RWPE1 (cell line): ENCODE measurements around the gene TCP10L.

Experiments used
- CTCF ChIA-PET: fragments of 350-600 bp; sonication (Branson Sonifier 250); formaldehyde crosslinking; extraction: SDS; loops from one replicate; lab custom pipeline; 2021; lab: Yijun Ruan, JAX
- POLR2A ChIA-PET: fragments of 400-600 bp; formaldehyde crosslinking; extraction: SDS; loops from one replicate; lab custom pipeline; 2020; ENCODE audit warnings: antibody characterized with exemption; ENCODE audit not compliant: low non-redundant PET; lab: Yijun Ruan, JAX
- DNase-seq: peaks from one replicate; pipeline ENCODE4 v3.0.0; 2012; ENCODE audit warnings: low spot score
- H3K27ac ChIP-seq: fragments of 450-650 bp; 2 replicates; pipeline ENCODE4 v1.5.1; 2017
- CTCF ChIP-seq: fragments of 450-650 bp; conservative IDR thresholded peaks from 2 replicates; pipeline ENCODE4 v1.5.1; 2017; ENCODE audit warnings: low read depth, mild to moderate bottlenecking

TCP10L gene

GRCh38 chr21:32560896-32561295 lies 24.4 kb downstream of the TCP10L start:
- DNase-seq, result no peak
- CTCF ChIA-PET, result interaction anchor here (0.6 to 0.7 kb wide), 2 partner anchors 22 to 156 kb away, joined by 4 read pairs; no protein-coding TSS in a partner anchor

DNA sequence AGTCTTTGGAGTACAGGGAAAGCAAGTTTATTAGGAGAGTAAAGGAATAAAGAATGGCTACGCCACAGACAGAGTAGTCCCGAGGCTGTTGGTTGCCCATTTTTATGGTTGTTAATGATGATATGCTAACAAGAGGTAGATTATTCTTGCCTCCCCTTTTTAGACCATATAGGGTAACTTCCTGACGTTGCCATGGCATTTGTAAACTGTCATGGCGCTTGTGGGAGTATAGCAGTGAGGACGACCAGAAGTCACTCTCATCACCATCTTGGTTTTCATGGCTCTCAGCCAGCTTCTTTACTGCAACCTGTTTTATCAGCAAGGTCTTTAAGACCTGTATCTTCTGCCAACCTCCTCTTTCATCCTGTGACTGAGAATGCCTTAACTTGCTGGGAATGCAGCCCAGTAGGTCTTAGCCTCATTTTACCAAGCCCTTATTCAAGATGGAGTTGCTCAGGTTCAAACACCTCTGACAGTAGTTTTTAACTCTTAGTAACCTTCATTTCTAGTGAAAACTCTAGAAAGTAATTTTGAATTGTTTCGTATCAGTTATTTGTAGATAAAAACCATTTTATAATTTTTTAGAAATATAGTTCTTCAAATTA lies 26.2 kb downstream of the TCP10L start:
- ChIA-PET POLR2A (no interaction called here), CTCF (interaction anchor here (0.8 to 1.0 kb wide), 2 partner anchors 10 to 20 kb away, joined by 3 to 4 read pairs; no protein-coding TSS in a partner anchor)

More at GRCh38 chr21:32560896-32561295, 24.4 kb downstream of the TCP10L start:
- POLR2A ChIA-PET, result no interaction called here
- no peak overlapping the region for H3K27ac ChIP-seq
- TF ChIP-seq CTCF, result no peak

DNA sequence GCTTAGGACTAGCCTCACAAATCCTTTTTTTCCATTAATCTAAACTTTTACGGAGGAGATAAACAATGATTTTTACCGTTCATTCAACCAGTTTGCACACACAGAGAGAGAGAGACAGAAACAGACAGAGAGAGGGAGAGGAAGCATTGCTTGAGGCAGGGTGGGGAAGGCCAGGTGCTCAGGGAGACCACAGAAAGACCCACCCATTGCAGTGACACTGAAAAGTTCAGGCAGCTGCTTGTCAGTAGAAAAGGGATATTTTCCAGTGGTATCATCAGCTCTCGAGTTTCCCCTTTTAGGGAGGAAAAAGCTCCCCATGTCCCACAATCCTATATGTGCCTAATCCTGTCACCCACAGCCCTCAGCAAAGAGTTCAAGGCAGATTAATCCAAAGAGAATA lies 27.2 kb downstream of the TCP10L start:
- no peak overlapping the region for H3K27ac ChIP-seq
- TF ChIP-seq CTCF, result no peak
- no peak for DNase-seq
- CTCF ChIA-PET, result interaction anchor here (0.6 kb wide), 1 partner anchor 35 kb away, joined by 3 read pairs; no protein-coding TSS in a partner anchor
- POLR2A ChIA-PET, result no interaction called here

More for the DNA sequence above, 26.2 kb downstream of the TCP10L start:
- no peak for TF ChIP-seq CTCF
- H3K27ac ChIP-seq, result no peak overlapping the region
- no peak for DNase-seq

DNA sequence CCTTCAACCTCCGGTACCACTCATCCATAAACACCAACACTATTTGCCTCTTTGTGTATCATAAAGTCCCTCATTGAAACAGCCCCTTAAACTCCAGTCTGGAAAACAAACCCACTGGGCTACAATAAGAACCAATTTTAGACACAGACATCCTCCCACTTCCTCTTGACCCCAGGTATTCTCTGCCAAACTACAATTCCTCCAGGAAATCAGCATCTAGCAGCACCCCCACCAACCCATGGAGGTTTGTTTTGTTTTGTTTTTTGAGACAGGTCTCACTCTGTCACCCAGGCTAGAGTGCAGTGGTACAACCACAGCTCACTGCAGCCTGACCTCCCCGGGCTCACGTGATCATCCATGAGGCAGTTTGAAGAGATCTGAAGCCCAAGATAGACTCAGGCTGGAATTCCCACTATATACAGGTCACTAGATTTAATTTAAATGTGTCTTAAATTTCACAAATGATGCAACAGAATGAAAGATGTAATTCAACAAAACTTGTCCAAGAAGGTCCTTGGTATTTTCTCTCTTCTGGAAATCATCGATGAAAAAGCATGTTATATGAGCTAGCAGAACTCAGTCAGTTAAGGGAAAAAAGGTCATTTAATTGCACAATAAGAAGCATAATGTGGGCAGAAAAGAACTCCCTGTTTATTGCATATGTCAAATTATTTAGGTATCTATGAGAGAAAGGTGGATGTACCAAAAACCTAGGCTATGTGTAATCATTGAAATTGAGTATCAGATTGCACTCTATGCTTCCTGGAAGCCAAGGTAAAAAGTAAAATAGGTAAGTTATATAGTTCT lies 30.3 kb downstream of the TCP10L start:
- TF ChIP-seq CTCF, result no peak
- CTCF ChIA-PET, result no interaction called here
- POLR2A ChIA-PET, result no interaction called here
- no peak overlapping the region for H3K27ac ChIP-seq
- no peak for DNase-seq

GRCh38 chr21:32549886-32550285 lies 35.4 kb downstream of the TCP10L start:
- no peak for TF ChIP-seq CTCF
- DNase-seq, result no peak

DNA sequence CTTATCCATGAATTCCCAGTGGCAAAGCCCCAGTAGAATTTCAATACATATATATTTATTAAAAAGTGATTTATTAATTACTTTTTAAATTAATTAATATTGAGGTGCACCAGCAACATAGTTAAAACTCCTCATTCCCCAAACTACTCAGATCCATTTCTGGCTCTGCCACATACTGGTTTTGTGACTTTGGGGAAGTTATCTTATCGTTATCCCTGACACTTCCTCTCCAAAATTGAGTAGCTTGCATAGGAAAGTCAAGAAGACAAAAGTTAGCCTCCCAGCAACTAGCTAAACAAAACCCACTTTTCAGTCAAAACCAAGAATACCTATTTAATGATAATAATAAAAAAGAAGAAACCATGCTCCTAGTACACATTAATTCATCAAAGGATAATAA lies 35.9 kb downstream of the TCP10L start:
- CTCF ChIA-PET, result no interaction called here

More at GRCh38 chr21:32549886-32550285, 35.4 kb downstream of the TCP10L start:
- H3K27ac ChIP-seq, result no peak overlapping the region
- ChIA-PET CTCF (no interaction called here), POLR2A (no interaction called here)

More for the DNA sequence above, 35.9 kb downstream of the TCP10L start:
- no peak overlapping the region for H3K27ac ChIP-seq
- DNase-seq, result no peak
- TF ChIP-seq CTCF, result no peak
- POLR2A ChIA-PET, result no interaction called here
